Measurements from ENCODE around the gene NEK7.

DNA sequence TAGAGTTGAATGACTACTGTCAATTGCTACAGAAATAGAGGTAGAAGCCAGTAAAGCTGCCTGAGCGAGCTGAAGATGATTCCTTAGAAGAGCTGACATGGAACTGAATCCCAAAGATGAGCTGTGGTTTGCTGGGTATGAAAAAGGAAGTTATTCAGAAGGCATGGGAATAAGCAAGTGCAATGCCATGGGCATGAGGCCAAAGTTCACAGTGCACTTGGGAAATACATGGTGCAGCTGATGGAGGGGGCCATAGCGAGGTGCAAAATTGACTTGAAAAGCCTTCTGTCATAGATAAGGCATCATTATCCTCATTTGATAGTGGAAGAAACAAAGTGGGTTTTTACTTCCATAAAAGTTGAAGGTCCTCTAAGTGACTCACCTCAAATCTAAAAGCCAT lies 88.6 kb downstream of the NEK7 start:
- TF ChIP-seq EZH2 (IDR thresholded peaks at IDR 0.05; ENCODE audit: borderline replicate concordance, insufficient read depth, low read depth, low read length, poor library complexity, severe bottlenecking) = no peak
- TF ChIP-seq, protein P1, sequence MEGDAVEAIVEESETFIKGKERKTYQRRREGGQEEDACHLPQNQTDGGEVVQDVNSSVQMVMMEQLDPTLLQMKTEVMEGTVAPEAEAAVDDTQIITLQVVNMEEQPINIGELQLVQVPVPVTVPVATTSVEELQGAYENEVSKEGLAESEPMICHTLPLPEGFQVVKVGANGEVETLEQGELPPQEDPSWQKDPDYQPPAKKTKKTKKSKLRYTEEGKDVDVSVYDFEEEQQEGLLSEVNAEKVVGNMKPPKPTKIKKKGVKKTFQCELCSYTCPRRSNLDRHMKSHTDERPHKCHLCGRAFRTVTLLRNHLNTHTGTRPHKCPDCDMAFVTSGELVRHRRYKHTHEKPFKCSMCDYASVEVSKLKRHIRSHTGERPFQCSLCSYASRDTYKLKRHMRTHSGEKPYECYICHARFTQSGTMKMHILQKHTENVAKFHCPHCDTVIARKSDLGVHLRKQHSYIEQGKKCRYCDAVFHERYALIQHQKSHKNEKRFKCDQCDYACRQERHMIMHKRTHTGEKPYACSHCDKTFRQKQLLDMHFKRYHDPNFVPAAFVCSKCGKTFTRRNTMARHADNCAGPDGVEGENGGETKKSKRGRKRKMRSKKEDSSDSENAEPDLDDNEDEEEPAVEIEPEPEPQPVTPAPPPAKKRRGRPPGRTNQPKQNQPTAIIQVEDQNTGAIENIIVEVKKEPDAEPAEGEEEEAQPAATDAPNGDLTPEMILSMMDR (IDR thresholded peaks at IDR 0.05) = no peak

All from B cell (primary cell).